Heart left ventricle (tissue), 16 donors: ENCODE measurements around the gene DESI2. TPM values are rescaled to one million over a fixed set of nuclear protein-coding genes. Genes with fewer than 3 reads are reported as not detected.
"Not testable (repeated sequence)": the region's sequence is repeated elsewhere in the genome, so short reads cannot be mapped to it uniquely, and the experiment has no call there.

Experiments
- ATAC-seq, 4 donors: fragments of 200-7000 bp; cut with Tn5 transposase; one replicate each; pipeline ENCODE4 v1.9.1; 2020 to 2022; ENCODE audit warnings: moderate library complexity in 4 of 4, mild to moderate bottlenecking in 3 of 4, moderate number of reproducible peaks in 1 of 4
- DNase-seq, 5 donors: peaks; one replicate each; pipeline ENCODE4 v3.0.0-alpha.2; 2020
- H3K27ac ChIP-seq, 12 donors: fragments of 200-600 bp; sonication (generic) in 4 of 12; one replicate each; pipeline versions ENCODE4 v1.5.0 to v1.8.0; 2016 to 2022; ENCODE audit warnings: mild to moderate bottlenecking in 2 of 12
- H3K27me3 ChIP-seq, 9 donors: fragments of 200-600 bp; sonication (generic) in 2 of 9; one replicate each; pipeline versions ENCODE4 v1.5.1 to v1.8.0; 2016 to 2022; ENCODE audit warnings: mild to moderate bottlenecking in 3 of 9
- H3K36me3 ChIP-seq, 9 donors: fragments of 200-600 bp; sonication (generic) in 2 of 9; one replicate each; pipeline versions ENCODE4 v1.5.0 to v1.8.0; 2018 to 2022; ENCODE audit warnings: mild to moderate bottlenecking in 2 of 9
- H3K4me1 ChIP-seq, 12 donors: fragments of 200-600 bp; sonication (generic) in 4 of 12; one replicate each; pipeline versions ENCODE4 v1.5.0 to v1.8.0; 2016 to 2022; ENCODE audit warnings: mild to moderate bottlenecking in 3 of 12
- H3K4me3 ChIP-seq, 12 donors: fragments of 200-600 bp; sonication (generic) in 4 of 12; one replicate each; pipeline versions ENCODE4 v1.5.0 to v1.8.0; 2017 to 2022; ENCODE audit warnings: mild to moderate bottlenecking in 9 of 12, moderate library complexity in 4 of 12
- H3K9me3 ChIP-seq, 12 donors: fragments of 200-600 bp; sonication (generic) in 4 of 12; one replicate each; pipeline versions ENCODE4 v1.5.0 to v1.8.0; 2016 to 2022; ENCODE audit warnings: mild to moderate bottlenecking in 1 of 12
- CTCF ChIP-seq, 12 donors: fragments of 200-600 bp; sonication (generic) in 4 of 12; IDR thresholded peaks; one replicate each; pipeline versions ENCODE4 v1.5.0 to v1.8.0; 2018 to 2022; ENCODE audit warnings: antibody characterized with exemption in 12 of 12, mild to moderate bottlenecking in 5 of 12
- POLR2A ChIP-seq, 2 donors: fragments of 450-650 bp; IDR thresholded peaks; one replicate each; pipeline ENCODE4 v1.6.1; 2017; ENCODE audit warnings: antibody characterized with exemption in 2 of 2, mild to moderate bottlenecking in 2 of 2, moderate library complexity in 2 of 2
- WGBS, 4 donors: extraction: QIAGEN DNeasy Blood & Tissue Kit in 2 of 4; methylation state at CpG; one replicate each; pipeline versions ENCODE4 v1.1.5 to v1.1.7; 2013 to 2018; 5-methylcytosine and 5-hydroxymethylcytosine counted together
- intact Hi-C, 10 donors: fragments of 100-400 bp; cut with DNase I; formaldehyde crosslinking; loops; one replicate each; pipeline versions ENCODE4 v1.11.1 to v1.14.2; 2022
- polyA plus RNA-seq, 2 donors: library from polyadenylated mRNA; stranded (reverse); fragments of 200-250 nt; gene quantifications; one replicate each; pipeline ENCODE4 v1.2.3, GENCODE V29; 2013
- total RNA-seq, 9 donors: library from RNA; depleted of rRNA in 2 of 9; stranded (reverse); fragments of >200 nt in 2 of 9; fragmentation: NEBNext Ultra II Directional in 3 of 9; extraction: Animal tissue kit (Norgen Biotek cat#: 25700) in 3 of 9; gene quantifications; one replicate each; pipeline versions ENCODE4 v1.1.0 to v1.2.4, GENCODE V29; 2016 to 2023
- donor health status: ischemic (EF 13 %, LVEDD 7.1; RV severe dilation, severe dysfunction).
- donor health status: healthy with polysubstance abuse.
- donor health status: DM: no; HTN: yes; CAD: no.
- donor health status: DM: no; HTN: no; CAD: no.
- donor health status: ischemic (EF 25% LVEDD 6.9; RV normal size, moderate dysfunction).
- donor health status: ischemic (EF 25% LVEDD 5.7; RV mildly dilated, moderate dysfunction).
- donor health status: healthy.
- donor health status: DM: yes; HTN: yes; CAD: no.
- donor health status: ischemic (EF 35%, LVEDD 5.7; RV mildly dilated, moderate dysfunction).
- donor health status: nonischemic (EF 11% LVEDD 7.7; RV severe dilation, severe dysfunction).
- donor health status: DM: yes; HTN: yes; CAD: no.
- donor health status: PGD.
- donor health status: ischemic (EF 29% LVEDD 5.4; RV normal size, mild dysfunction).
- donor health status: nonischemic (EF 23%, LVEDD 6.1; RV moderate dilation, normal function).

Gene DESI2
- total and polyA plus RNA-seq, 11 donors: 8.2 to 34.2 (median 22.4) TPM

- intact Hi-C loops: no loop called here
- Histone ChIP-seq H3K4me1 (peaks cover 0 to 46% (median 9%) of the 10 kb centered on the region in 12 donors), H3K36me3 (peaks cover 0 to 10% (median 0%) of the 10 kb centered on the region in 9 donors), H3K9me3 (no peaks in the 10 kb centered on the region), H3K4me3 (no peak overlapping the region), H3K27ac (no peak overlapping the region), H3K27me3 (no peaks in the 10 kb centered on the region)
- DNase-seq: no peak
- WGBS, 4 donors: 56 to 71% (median 63%) methylated on average over 6 of the region's 6 CpGs
- ATAC-seq: no peak
- TF ChIP-seq CTCF (IDR thresholded peaks at IDR 0.05) (no peak), POLR2A (IDR thresholded peaks at IDR 0.05) (no peak)
These were observed 25.8 kb downstream of the DESI2 start for GRCh38 chr1:244678697-244679096.

GRCh38 chr1:244680667-244681066, 27.7 kb downstream of the DESI2 start:
- TF ChIP-seq CTCF (IDR thresholded peaks at IDR 0.05): no peak
- no peak for TF ChIP-seq POLR2A (IDR thresholded peaks at IDR 0.05)
- Histone ChIP-seq H3K27me3 (no peaks in the 10 kb centered on the region), H3K36me3 (peaks cover 0 to 10% (median 0%) of the 10 kb centered on the region in 9 donors), H3K4me3 (no peak overlapping the region), H3K27ac (no peak overlapping the region), H3K4me1 (peaks cover 0 to 37% (median 6%) of the 10 kb centered on the region in 12 donors), H3K9me3 (no peaks in the 10 kb centered on the region)
- no peak for DNase-seq
- no peak for ATAC-seq
- WGBS, 4 donors: 88 to 98% (median 89%) methylated on average over 1 of the region's 1 CpG
- intact Hi-C loops: no loop called here

- H3K4me3 ChIP-seq, intact Hi-C loops, H3K27ac ChIP-seq, DNase-seq, H3K9me3 ChIP-seq, ATAC-seq, H3K27me3 ChIP-seq: not testable (repeated sequence)
- H3K4me1 ChIP-seq: peaks cover 0 to 34% (median 6%) of the 10 kb centered on the region in 12 donors
- H3K36me3 ChIP-seq: peaks cover 0 to 19% (median 9%) of the 10 kb centered on the region in 9 donors
- 96 to 98% (median 97%) methylated on average over 4 of the region's 4 CpGs for WGBS, 4 donors
These were observed 29.2 kb downstream of the DESI2 start for GRCh38 chr1:244682087-244682486.

- Histone ChIP-seq H3K4me1 (no peaks in the 10 kb centered on the region), H3K27ac (no peak overlapping the region), H3K36me3 (peaks cover 0 to 98% (median 80%) of the 10 kb centered on the region in 9 donors), H3K27me3 (no peaks in the 10 kb centered on the region), H3K4me3 (no peak overlapping the region), H3K9me3 (peaks cover 0 to 9% (median 0%) of the 10 kb centered on the region in 12 donors)
- intact Hi-C loops: no loop called here
- TF ChIP-seq CTCF (IDR thresholded peaks at IDR 0.05): no peak
- no peak for TF ChIP-seq POLR2A (IDR thresholded peaks at IDR 0.05)
- no peak for DNase-seq
- 90 to 97% (median 95%) methylated on average over 2 of the region's 2 CpGs for WGBS, 4 donors
- ATAC-seq: no peak
These were observed 43.0 kb downstream of the DESI2 start for GRCh38 chr1:244695937-244696336.

GRCh38 chr1:244699741-244700140, 46.8 kb downstream of the DESI2 start:
- ATAC-seq (no peak), DNase-seq (no peak)
- Histone ChIP-seq H3K36me3 (peaks cover 0 to 70% (median 52%) of the 10 kb centered on the region in 9 donors), H3K4me1 (peaks cover 0 to under 1% (median 0%) of the 10 kb centered on the region in 12 donors), H3K9me3 (peaks cover 0 to 9% (median 0%) of the 10 kb centered on the region in 12 donors), H3K27me3 (no peaks in the 10 kb centered on the region), H3K4me3 (no peak overlapping the region), H3K27ac (no peak overlapping the region)
- TF ChIP-seq CTCF (IDR thresholded peaks at IDR 0.05) (no peak), POLR2A (IDR thresholded peaks at IDR 0.05) (no peak)
- intact Hi-C loops: no loop called here
- WGBS, 4 donors: 89 to 96% (median 95%) methylated on average over 4 of the region's 4 CpGs
